H1 (cell line): ENCODE results near the gene MAGEB3. TPM values are rescaled to one million over a fixed set of nuclear protein-coding genes. Genes with fewer than 3 reads are reported as not detected.

ENCODE experiments used
- CTCF ChIA-PET: fragments of 300-600 bp; sonication (Branson Sonifier 250); formaldehyde crosslinking; loops from one replicate; lab custom pipeline; 2021; ENCODE audit not compliant: partially characterized antibody; lab: Charles Lee
- POLR2A ChIA-PET: fragments of 300-600 bp; sonication (Branson Sonifier 250); formaldehyde crosslinking; loops from one replicate; lab custom pipeline; 2021; ENCODE audit warnings: inconsistent platforms; ENCODE audit not compliant: partially characterized antibody; lab: Charles Lee
- DNase-seq, 2 experiments: peaks; one replicate each; pipeline versions ENCODE4 v3.0.0 to v3.0.0-alpha.2; 2010 to 2022; ENCODE audit warnings: low spot score in 2 of 2, low read depth in 1 of 2, mixed read lengths in 1 of 2
- FAIRE-seq: peaks from 2 replicates; lab custom pipeline; 2011; peaks lifted over from hg19 to GRCh38; lab: Jason Lieb, UNC
- H2AFZ ChIP-seq: 2 replicates; pipeline ENCODE4 v1.8.1; 2012; ENCODE audit warnings: low read length, inconsistent platforms
- H2AK5ac ChIP-seq: 2 replicates; pipeline ENCODE4 v1.6.1; 2013; ENCODE audit warnings: low read depth, low read length
- H2BK120ac ChIP-seq: replicated peaks from 2 replicates; pipeline ENCODE3; 2013; ENCODE audit warnings: low read depth, low read length, inconsistent platforms
- H2BK12ac ChIP-seq: 2 replicates; pipeline ENCODE4 v1.6.1; 2013; ENCODE audit warnings: low read depth, low read length
- H2BK15ac ChIP-seq: 2 replicates; pipeline ENCODE4 v1.6.1; 2013; ENCODE audit warnings: low read length
- H2BK20ac ChIP-seq: 2 replicates; pipeline ENCODE4 v1.6.1; 2013; ENCODE audit warnings: low read length
- H2BK5ac ChIP-seq: 2 replicates; pipeline ENCODE4 v1.6.1; 2013; ENCODE audit warnings: low read depth, low read length
- H3K14ac ChIP-seq: 2 replicates; pipeline ENCODE4 v1.6.1; 2013; ENCODE audit warnings: inconsistent platforms; ENCODE audit not compliant: insufficient read length
- H3K18ac ChIP-seq: 2 replicates; pipeline ENCODE4 v1.6.1; 2013; ENCODE audit warnings: low read length; ENCODE audit errors: extremely low read depth
- H3K23ac ChIP-seq: 2 replicates; pipeline ENCODE4 v1.6.1; 2013; ENCODE audit warnings: inconsistent platforms; ENCODE audit not compliant: insufficient read length
- H3K23me2 ChIP-seq: 2 replicates; pipeline ENCODE4 v1.6.1; 2013; ENCODE audit warnings: low read depth, low read length
- H3K27ac ChIP-seq: 2 replicates; pipeline ENCODE4 v1.6.1; 2011; ENCODE audit warnings: low read depth, low read length, inconsistent platforms
- H3K27me3 ChIP-seq, 4 experiments: replicated peaks in 1 of 4; 1 replicate in 1 of 4; 2 replicates in 3 of 4; pipeline versions ENCODE4 v1.6.1 to v1.8.1; 2011 to 2013; ENCODE audit warnings: low read length in 3 of 4, mild to moderate bottlenecking in 3 of 4, inconsistent platforms in 2 of 4, mixed read lengths in 2 of 4, moderate library complexity in 1 of 4; ENCODE audit not compliant: control insufficient read depth in 3 of 4, insufficient read depth in 3 of 4; ENCODE audit errors: extremely low read depth in 1 of 4
- H3K36me3 ChIP-seq, 4 experiments: 2 replicates each; pipeline versions ENCODE4 v1.6.1 to v1.8.1; 2011 to 2013; ENCODE audit warnings: mild to moderate bottlenecking in 4 of 4, low read length in 3 of 4, moderate library complexity in 2 of 4, control low read depth in 1 of 4, inconsistent platforms in 1 of 4; ENCODE audit not compliant: insufficient read depth in 4 of 4, control insufficient read depth in 2 of 4
- H3K4ac ChIP-seq: replicated peaks from 2 replicates; pipeline ENCODE3; 2013; ENCODE audit warnings: low read length, low read depth, mixed read lengths, inconsistent platforms; ENCODE audit not compliant: insufficient read length
- H3K4me1 ChIP-seq, 4 experiments: replicated peaks in 1 of 4; 1 replicate in 1 of 4; 2 replicates in 3 of 4; pipeline versions ENCODE4 v1.6.1 to v1.8.1; 2011 to 2013; ENCODE audit warnings: low read length in 3 of 4, inconsistent platforms in 2 of 4, mixed read lengths in 1 of 4; ENCODE audit not compliant: insufficient read depth in 4 of 4, control insufficient read depth in 3 of 4
- H3K4me2 ChIP-seq, 2 experiments: 2 replicates each; pipeline versions ENCODE4 v1.6.1 to v1.8.1; 2011 to 2013; ENCODE audit warnings: low read depth in 2 of 2, low read length in 2 of 2, control low read depth in 1 of 2, inconsistent platforms in 1 of 2, mild to moderate bottlenecking in 1 of 2; ENCODE audit not compliant: insufficient read depth in 1 of 2
- H3K4me3 ChIP-seq, 4 experiments: fragments of 200-600, 300-600 bp in 1 of 4; sonication (generic), shearing (Covaris generic), sonication (Bioruptor Twin) in 1 of 4; 2 replicates each; pipeline versions ENCODE4 v1.5.1 to v1.8.1; 2011 to 2016; ENCODE audit warnings: low read length in 4 of 4, low read depth in 3 of 4, control low read depth in 2 of 4, inconsistent platforms in 2 of 4, mild to moderate bottlenecking in 2 of 4, mixed read lengths in 1 of 4, moderate library complexity in 1 of 4; ENCODE audit not compliant: insufficient read depth in 2 of 4; ENCODE audit errors: extremely low read depth in 1 of 4
- H3K56ac ChIP-seq: replicated peaks from 2 replicates; pipeline ENCODE3; 2013; ENCODE audit warnings: low read depth, mild to moderate bottlenecking, mixed read lengths, low read length, inconsistent platforms; ENCODE audit not compliant: insufficient read length
- H3K79me1 ChIP-seq: 2 replicates; pipeline ENCODE4 v1.6.1; 2013; ENCODE audit warnings: low read depth, low read length, control low read depth
- H3K79me2 ChIP-seq, 2 experiments: 2 replicates each; pipeline versions ENCODE4 v1.6.1 to v1.8.1; 2012 to 2013; ENCODE audit warnings: low read length in 2 of 2, mild to moderate bottlenecking in 2 of 2, inconsistent platforms in 1 of 2; ENCODE audit not compliant: insufficient read depth in 2 of 2, control insufficient read depth in 1 of 2
- H3K9ac ChIP-seq, 4 experiments: replicated peaks in 1 of 4; 1 replicate in 1 of 4; 2 replicates in 3 of 4; pipeline versions ENCODE4 v1.6.1 to v1.8.1; 2011 to 2013; ENCODE audit warnings: low read depth in 3 of 4, low read length in 3 of 4, control low read depth in 2 of 4, mild to moderate bottlenecking in 2 of 4, moderate library complexity in 2 of 4, inconsistent platforms in 1 of 4; ENCODE audit errors: extremely low read depth in 1 of 4
- H3K9me3 ChIP-seq, 2 experiments: 2 replicates each; pipeline versions ENCODE4 v1.6.1 to v1.8.1; 2012 to 2013; ENCODE audit warnings: mild to moderate bottlenecking in 2 of 2, moderate library complexity in 2 of 2, control low read depth in 1 of 2, inconsistent platforms in 1 of 2, low read depth in 1 of 2, low read length in 1 of 2, mixed read lengths in 1 of 2; ENCODE audit not compliant: insufficient read depth in 2 of 2
- H4K20me1 ChIP-seq, 2 experiments: replicated peaks in 1 of 2; 2 replicates each; pipeline versions ENCODE3 to v1.8.1; 2011 to 2013; ENCODE audit warnings: inconsistent platforms in 2 of 2, low read length in 2 of 2, mild to moderate bottlenecking in 1 of 2; ENCODE audit not compliant: insufficient read depth in 2 of 2, control insufficient read depth in 1 of 2
- H4K5ac ChIP-seq: 2 replicates; pipeline ENCODE4 v1.6.1; 2013; ENCODE audit warnings: low read length, low read depth, mixed read lengths, inconsistent platforms; ENCODE audit not compliant: insufficient read length
- H4K8ac ChIP-seq: 2 replicates; pipeline ENCODE4 v1.8.0; 2013; ENCODE audit warnings: mild to moderate bottlenecking, moderate library complexity, low read length, inconsistent platforms; ENCODE audit not compliant: insufficient read depth; ENCODE audit errors: extremely low read depth
- H4K91ac ChIP-seq: replicated peaks from 2 replicates; pipeline ENCODE3; 2013; ENCODE audit warnings: low read length, mixed read lengths, inconsistent platforms; ENCODE audit not compliant: insufficient read length
- CEBPB ChIP-seq: IDR thresholded peaks from 2 replicates; pipeline ENCODE4 v1.6.1; 2012; ENCODE audit warnings: low read depth, low read length
- CHD1 ChIP-seq: IDR thresholded peaks from 2 replicates; pipeline ENCODE4 v1.6.1; 2012; ENCODE audit warnings: low read depth, low read length, improper control_type of control experiment
- CHD2 ChIP-seq: IDR thresholded peaks from 2 replicates; pipeline ENCODE4 v1.6.1; 2012; ENCODE audit warnings: low read length, improper control_type of control experiment
- CREB1 ChIP-seq: IDR thresholded peaks from 2 replicates; pipeline ENCODE4 v1.6.1; 2012; ENCODE audit warnings: inconsistent platforms
- EP300 ChIP-seq, 2 experiments: IDR thresholded peaks; 1 replicate in 1 of 2; 2 replicates in 1 of 2; pipeline ENCODE4 v1.6.1; 2011 to 2012; ENCODE audit warnings: low read depth in 2 of 2, low read length in 2 of 2, mild to moderate bottlenecking in 2 of 2, borderline replicate concordance in 1 of 2, inconsistent platforms in 1 of 2, moderate library complexity in 1 of 2
- JUND ChIP-seq: IDR thresholded peaks from 2 replicates; pipeline ENCODE4 v1.6.1; 2011; ENCODE audit warnings: mild to moderate bottlenecking, improper control_type of control experiment, low read length
- KDM4A ChIP-seq: IDR thresholded peaks from one replicate; pipeline ENCODE4 v1.7.1; 2012; ENCODE audit warnings: low read depth, mild to moderate bottlenecking, moderate library complexity, low read length, inconsistent platforms; ENCODE audit not compliant: severe bottlenecking
- POLR2A ChIP-seq, 2 experiments: IDR thresholded peaks; 1 replicate in 1 of 2; 2 replicates in 1 of 2; pipeline ENCODE4 v1.6.1; 2011; ENCODE audit warnings: low read depth in 2 of 2, low read length in 2 of 2, mild to moderate bottlenecking in 2 of 2; ENCODE audit errors: control extremely low read depth in 1 of 2
- RAD21 ChIP-seq, 2 experiments: IDR thresholded peaks in 1 of 2; conservative IDR thresholded peaks in 1 of 2; 2 replicates each; pipeline ENCODE4 v1.6.1; 2011; ENCODE audit warnings: low read depth in 2 of 2, low read length in 2 of 2, improper control_type of control experiment in 1 of 2, inconsistent platforms in 1 of 2, mild to moderate bottlenecking in 1 of 2, moderate library complexity in 1 of 2
- RNF2 ChIP-seq: fragments of 200-900, 300-1000 bp; sonication (generic); IDR thresholded peaks from 2 replicates; pipeline ENCODE4 v1.7.1; 2016; ENCODE audit warnings: borderline replicate concordance, low read depth, mild to moderate bottlenecking, antibody characterized with exemption, low read length; ENCODE audit not compliant: poor library complexity, severe bottlenecking; ENCODE audit errors: missing control alignments
- SIN3A ChIP-seq, 2 experiments: IDR thresholded peaks in 1 of 2; conservative IDR thresholded peaks in 1 of 2; 2 replicates each; pipeline ENCODE4 v1.6.1; 2011 to 2012; ENCODE audit warnings: low read length in 2 of 2, improper control_type of control experiment in 1 of 2, low read depth in 1 of 2, mild to moderate bottlenecking in 1 of 2
- SP2 ChIP-seq: IDR thresholded peaks from 2 replicates; pipeline ENCODE4 v1.6.1; 2012; ENCODE audit warnings: mild to moderate bottlenecking, low read length, inconsistent platforms
- SRF ChIP-seq: IDR thresholded peaks from 2 replicates; pipeline ENCODE4 v1.6.1; 2011; ENCODE audit warnings: mild to moderate bottlenecking, low read depth, low read length, moderate library complexity
- TAF1 ChIP-seq: IDR thresholded peaks from 2 replicates; pipeline ENCODE4 v1.6.1; 2011; ENCODE audit warnings: mild to moderate bottlenecking, low read depth, low read length
- TBP ChIP-seq: IDR thresholded peaks from 2 replicates; pipeline ENCODE4 v1.6.1; 2011; ENCODE audit warnings: low read depth, low read length, improper control_type of control experiment
- WGBS, 2 experiments: shearing (Covaris generic) in 1 of 2; methylation state at CpG; one replicate each; pipeline versions ENCODE4 v1.1.6 to v1.1.7; 2013 to 2015; ENCODE audit warnings: low lambda C conversion rate in 2 of 2, mixed read lengths in 2 of 2, inconsistent platforms in 1 of 2, low coverage in 1 of 2, missing lambda C conversion rate in 1 of 2; ENCODE audit not compliant: insufficient replicate concordance in 2 of 2, insufficient coverage in 1 of 2, insufficient read length in 1 of 2; ENCODE audit errors: extremely low coverage in 1 of 2, missing lambda C conversion rate in 1 of 2; 5-methylcytosine and 5-hydroxymethylcytosine counted together
- polyA plus RNA-seq, 7 experiments: library from polyadenylated mRNA; depleted of rRNA in 3 of 7; stranded (reverse) in 5 of 7; unstranded in 2 of 7; fragments of >200 nt in 5 of 7; fragments of 200-250 nt in 2 of 7; gene quantifications; 1 replicate in 5 of 7; 2 replicates in 1 of 7; 4 replicates in 1 of 7; pipeline versions ENCODE4 v1.2.1 to v1.2.3, GENCODE V29; 2011 to 2013; ENCODE audit warnings: missing spikeins in 2 of 7, mixed read lengths in 2 of 7
- total RNA-seq: library from RNA; stranded (reverse); fragmentation: NEBNext Ultra II Directional; extraction: Animal tissue kit (Norgen Biotek cat#: 25700); gene quantifications from 2 replicates; pipeline ENCODE4 v1.2.1, GENCODE V29; 2021

The MAGEB3 gene
- total and polyA plus RNA-seq, 2 of the 8 experiments (the other 6 are each of a cell fraction or from before 2014, with no cell fraction given) = not detected

GRCh38 chrX:30262763-30263162 is 32.3 kb downstream of the MAGEB3 start:
- H3K9me3 ChIP-seq = no peaks in the 10 kb centered on the region
- FAIRE-seq (no peak), DNase-seq (no peak)
- H2AK5ac ChIP-seq = no peak overlapping the region
- H4K5ac ChIP-seq = no peak overlapping the region
- H3K4me2 ChIP-seq = no peak overlapping the region
- H3K4ac ChIP-seq = no peak overlapping the region
- H2AFZ ChIP-seq = no peak overlapping the region
- H4K91ac ChIP-seq = no peak overlapping the region
- no peak overlapping the region for H2BK5ac ChIP-seq
- POLR2A ChIA-PET = no interaction called here
- H3K79me2 ChIP-seq = no peaks in the 10 kb centered on the region
- no peak overlapping the region for H2BK15ac ChIP-seq
- no peak overlapping the region for H2BK12ac ChIP-seq
- WGBS, 2 experiments = 93% methylated on average over 1 of the region's 1 CpG; no CpG with 5 or more reads in 1 of the 2 experiments
- no peak overlapping the region for H3K18ac ChIP-seq
- no peak overlapping the region for H3K23ac ChIP-seq
- H4K8ac ChIP-seq = no peak overlapping the region
- no peak overlapping the region for H3K27ac ChIP-seq
- H3K9ac ChIP-seq = no peak overlapping the region
- CTCF ChIA-PET = interaction anchor here (1.2 kb wide), 1 partner anchor 96 kb away, joined by 3 read pairs; no protein-coding TSS in a partner anchor
- no peak overlapping the region for H2BK20ac ChIP-seq
- no peak overlapping the region for H2BK120ac ChIP-seq
- no peaks in the 10 kb centered on the region for H3K27me3 ChIP-seq
- H3K4me3 ChIP-seq = no peak overlapping the region
- H4K20me1 ChIP-seq = no peaks in the 10 kb centered on the region
- H3K79me1 ChIP-seq = no peaks in the 10 kb centered on the region
- no peaks in the 10 kb centered on the region for H3K4me1 ChIP-seq
- no peak overlapping the region for H3K56ac ChIP-seq
- no peaks in the 10 kb centered on the region for H3K36me3 ChIP-seq
- no peak overlapping the region for H3K14ac ChIP-seq
- H3K23me2 ChIP-seq = no peaks in the 10 kb centered on the region; the same call in 1 of the 2 replicates
- no peak for TF ChIP-seq RAD21 (IDR thresholded peaks at IDR 0.05 in 1 of 2, conservative IDR thresholded peaks at IDR 0.05 in 1 of 2; ENCODE audit: low read depth in 2 of 2, low read length in 2 of 2)
- no peak for TF ChIP-seq CHD2
- TF ChIP-seq EP300 (IDR thresholded peaks at IDR 0.05; ENCODE audit: borderline replicate concordance in 1 of 2, low read depth in 2 of 2, low read length in 2 of 2) = no peak
- TF ChIP-seq POLR2A (IDR thresholded peaks at IDR 0.05; ENCODE audit: control extremely low read depth in 1 of 2, low read depth in 2 of 2, low read length in 2 of 2) = no peak
- TF ChIP-seq SP2 = no peak
- TF ChIP-seq CEBPB = no peak
- TF ChIP-seq JUND = no peak
- TF ChIP-seq KDM4A = no peak
- no peak for TF ChIP-seq RNF2
- TF ChIP-seq CHD1 = no peak
- TF ChIP-seq SRF = no peak
- no peak for TF ChIP-seq TBP
- no peak for TF ChIP-seq CREB1
- no peak for TF ChIP-seq SIN3A (conservative IDR thresholded peaks at IDR 0.05 in 1 of 2, IDR thresholded peaks at IDR 0.05 in 1 of 2; ENCODE audit: low read depth in 1 of 2, low read length in 2 of 2)
- no peak for TF ChIP-seq TAF1
